Tibial artery (tissue), 4 donors: Measurements from ENCODE around the gene STYK1.

Experiments
- DNase-seq, 2 donors: peaks; one replicate each; pipeline ENCODE4 v3.0.0-alpha.2; 2019
- H3K27ac ChIP-seq, 2 donors: fragments of 200-600 bp; sonication (generic) in 1 of 2; 1 replicate in 1 of 2; 2 replicates in 1 of 2; pipeline ENCODE4 v1.5.1; 2018 to 2019; ENCODE audit warnings: mild to moderate bottlenecking in 1 of 2
- H3K27me3 ChIP-seq, 2 donors: fragments of 200-600 bp; sonication (generic) in 1 of 2; one replicate each; pipeline versions ENCODE4 v1.5.1 to v1.6.0; 2016 to 2019
- H3K36me3 ChIP-seq, 3 donors: fragments of 200-600 bp; sonication (generic) in 2 of 3; one replicate each; pipeline ENCODE4 v1.5.1; 2016 to 2019; ENCODE audit warnings: mild to moderate bottlenecking in 2 of 3
- H3K4me1 ChIP-seq, 4 donors: fragments of 200-600 bp; sonication (generic) in 2 of 4; 1 replicate in 3 of 4; 2 replicates in 1 of 4; pipeline ENCODE4 v1.5.1; 2016 to 2019
- H3K4me3 ChIP-seq, 2 donors: fragments of 200-600 bp; sonication (generic) in 1 of 2; 1 replicate in 1 of 2; 2 replicates in 1 of 2; pipeline ENCODE4 v1.5.1; 2018 to 2019; ENCODE audit warnings: mild to moderate bottlenecking in 2 of 2
- H3K9me3 ChIP-seq, 3 donors: fragments of 200-600 bp; sonication (generic) in 1 of 3; one replicate each; pipeline ENCODE4 v1.5.1; 2016 to 2019
- CTCF ChIP-seq, 2 experiments: fragments of 200-600 bp in 1 of 2; fragments of 450-650 bp in 1 of 2; IDR thresholded peaks; one replicate each; pipeline ENCODE4 v1.5.1; 2017 to 2019; ENCODE audit warnings: antibody characterized with exemption in 2 of 2, mild to moderate bottlenecking in 1 of 2, moderate library complexity in 1 of 2
- intact Hi-C: fragments of 100-400 bp; cut with DNase I; formaldehyde crosslinking; loops from one replicate; pipeline ENCODE4 v1.15.0; 2023; ENCODE audit warnings: low total_unique reads

Gene STYK1

GRCh38 chr12:10701131-10701681 is 27.4 kb upstream of the STYK1 start:
- H3K36me3 ChIP-seq = peaks cover 72 to 90% (median 84%) of the 10 kb centered on the region in 3 donors
- no peak for TF ChIP-seq CTCF (IDR thresholded peaks at IDR 0.05)
- no peaks in the 10 kb centered on the region for H3K9me3 ChIP-seq
- no peaks in the 10 kb centered on the region for H3K27me3 ChIP-seq
- no peak overlapping the region for H3K4me3 ChIP-seq
- intact Hi-C loops = no loop called here
- no peak overlapping the region for H3K27ac ChIP-seq
- no peak for DNase-seq
- H3K4me1 ChIP-seq = peaks cover 0 to 12% (median 3%) of the 10 kb centered on the region in 4 donors

GRCh38 chr12:10700581-10700980 is 26.7 kb upstream of the STYK1 start:
- peaks cover 0 to 6% (median 0%) of the 10 kb centered on the region in 4 donors for H3K4me1 ChIP-seq
- peaks cover 72 to 96% (median 89%) of the 10 kb centered on the region in 3 donors for H3K36me3 ChIP-seq
- no peaks in the 10 kb centered on the region for H3K27me3 ChIP-seq
- no peaks in the 10 kb centered on the region for H3K9me3 ChIP-seq
- no peak for TF ChIP-seq CTCF (IDR thresholded peaks at IDR 0.05)
- H3K27ac ChIP-seq = no peak overlapping the region
- DNase-seq = no peak
- intact Hi-C loops = no loop called here
- no peak overlapping the region for H3K4me3 ChIP-seq

GRCh38 chr12:10697862-10698261 is 24.0 kb upstream of the STYK1 start:
- H3K27ac ChIP-seq = no peak overlapping the region
- DNase-seq = no peak
- no peaks in the 10 kb centered on the region for H3K4me1 ChIP-seq
- H3K4me3 ChIP-seq = no peak overlapping the region
- intact Hi-C loops = no loop called here
- no peaks in the 10 kb centered on the region for H3K9me3 ChIP-seq
- peaks cover 62 to 89% (median 67%) of the 10 kb centered on the region in 3 donors for H3K36me3 ChIP-seq
- TF ChIP-seq CTCF (IDR thresholded peaks at IDR 0.05) = no peak
- no peaks in the 10 kb centered on the region for H3K27me3 ChIP-seq

- Histone ChIP-seq H3K36me3 (peaks cover 55 to 82% (median 60%) of the 10 kb centered on the region in 3 donors), H3K27ac (no peak overlapping the region), H3K9me3 (no peaks in the 10 kb centered on the region), H3K4me1 (no peaks in the 10 kb centered on the region), H3K4me3 (no peak overlapping the region), H3K27me3 (no peaks in the 10 kb centered on the region)
- intact Hi-C loops = no loop called here
- DNase-seq = no peak
- TF ChIP-seq CTCF (IDR thresholded peaks at IDR 0.05) = no peak
Observed at GRCh38 chr12:10697156-10697555, 23.3 kb upstream of the STYK1 start.

GRCh38 chr12:10690906-10691305 is 17.1 kb upstream of the STYK1 start:
- no peaks in the 10 kb centered on the region for H3K9me3 ChIP-seq
- H3K4me3 ChIP-seq = no peak overlapping the region
- H3K36me3 ChIP-seq = peaks cover 3 to 19% (median 6%) of the 10 kb centered on the region in 3 donors
- intact Hi-C loops = no loop called here
- DNase-seq = no peak
- no peak overlapping the region for H3K27ac ChIP-seq
- TF ChIP-seq CTCF (IDR thresholded peaks at IDR 0.05) = no peak
- no peaks in the 10 kb centered on the region for H3K27me3 ChIP-seq
- H3K4me1 ChIP-seq = no peaks in the 10 kb centered on the region

- H3K27me3 ChIP-seq = no peaks in the 10 kb centered on the region
- DNase-seq = no peak
- no peak overlapping the region for H3K27ac ChIP-seq
- H3K4me3 ChIP-seq = no peak overlapping the region
- no peaks in the 10 kb centered on the region for H3K9me3 ChIP-seq
- no peaks in the 10 kb centered on the region for H3K4me1 ChIP-seq
- peaks cover 0 to 8% (median 4%) of the 10 kb centered on the region in 3 donors for H3K36me3 ChIP-seq
- TF ChIP-seq CTCF (IDR thresholded peaks at IDR 0.05) = no peak
- intact Hi-C loops = no loop called here
Observed at GRCh38 chr12:10689146-10689545, 15.3 kb upstream of the STYK1 start.
